K562 treated with DMSO at 1 percent for 4 hours (cell line): ENCODE data around the gene HPF1. TPM values are rescaled to one million over a fixed set of nuclear protein-coding genes. Genes with fewer than 3 reads are reported as not detected.

ENCODE experiments used
- total RNA-seq: library from RNA; unstranded; fragments of 300-600 nt; gene quantifications from 2 replicates; pipeline ENCODE4 v1.2.3, GENCODE V29; 2022; ENCODE audit not compliant: insufficient read depth

The HPF1 gene
- total RNA-seq: 29.0 and 30.4 TPM in 2 replicates

GRCh38 chr4:169757575-169758184, at the start of gene HPF1:
TSS of gene HPF1 (minus strand) at chr4:169757944. CDS start at chr4:169757877, 67 bp downstream.

Other genes starting within 250 kb of the HPF1 start
- 8.3 and 8.6 TPM in 2 replicates for gene NEK1, start 145.4 kb downstream of the HPF1 start, total RNA-seq
- gene CLCN3, start 137.4 kb downstream of the HPF1 start, total RNA-seq: 28.1 and 28.6 TPM in 2 replicates